HEK293 (cell line): Measurements from ENCODE around the gene WDR77.

Experiments
- CTCF ChIA-PET: fragments of 350-600 bp; formaldehyde crosslinking; extraction: SDS; loops from one replicate; lab custom pipeline; 2021; ENCODE audit warnings: antibody characterized with exemption; lab: Yijun Ruan, JAX
- POLR2A ChIA-PET: fragments of 300-600 bp; formaldehyde crosslinking; extraction: SDS; loops from one replicate; lab custom pipeline; 2020; ENCODE audit warnings: antibody characterized with exemption, inconsistent platforms; lab: Yijun Ruan, JAX
- H3K27ac ChIP-seq: fragments of 200-500 bp; sonication (Bioruptor generic); 2 replicates; pipeline ENCODE4 v1.5.1; 2014; ENCODE audit warnings: low read depth, low read length, control low read depth, inconsistent platforms; ENCODE audit errors: extremely low read depth
- H3K36me3 ChIP-seq, 2 experiments: fragments of 200-500 bp in 1 of 2; sonication (Bioruptor generic) in 1 of 2; 1 replicate in 1 of 2; 2 replicates in 1 of 2; pipeline ENCODE4 v1.5.1; 2014 to 2017; ENCODE audit warnings: inconsistent platforms in 2 of 2, low read length in 2 of 2; ENCODE audit not compliant: control insufficient read depth in 2 of 2, insufficient read depth in 1 of 2
- H3K4me1 ChIP-seq: fragments of 200-500 bp; sonication (Bioruptor generic); 2 replicates; pipeline ENCODE4 v1.5.1; 2014; ENCODE audit warnings: mild to moderate bottlenecking, low read length, inconsistent platforms; ENCODE audit not compliant: control insufficient read depth, insufficient read depth
- H3K4me3 ChIP-seq: 2 replicates; pipeline ENCODE4 v1.5.1; 2011; ENCODE audit warnings: low read depth, mild to moderate bottlenecking, control low read depth, low read length, moderate library complexity
- H3K9me3 ChIP-seq: fragments of 200-500 bp; sonication (Bioruptor generic); 2 replicates; pipeline ENCODE4 v1.5.1; 2014; ENCODE audit warnings: low read depth, low read length, inconsistent platforms; ENCODE audit not compliant: control insufficient read depth, insufficient read depth
- CTCF ChIP-seq: fragments of 450-650 bp; formaldehyde crosslinking; IDR thresholded peaks from 2 replicates; pipeline ENCODE4 v1.5.1; 2016; ENCODE audit warnings: missing biosample characterization, missing genetic modification characterization
- GLIS1 ChIP-seq: fragments of 450-650 bp; formaldehyde crosslinking; IDR thresholded peaks from 2 replicates; pipeline ENCODE4 v1.5.1; 2016; ENCODE audit warnings: missing biosample characterization, missing genetic modification characterization
- GLIS2 ChIP-seq: fragments of 450-650 bp; formaldehyde crosslinking; IDR thresholded peaks from 2 replicates; pipeline ENCODE4 v1.5.1; 2016; ENCODE audit warnings: missing biosample characterization, missing genetic modification characterization
- KLF8 ChIP-seq: fragments of 450-650 bp; formaldehyde crosslinking; IDR thresholded peaks from 2 replicates; pipeline ENCODE4 v1.5.1; 2016; ENCODE audit warnings: missing biosample characterization, missing genetic modification characterization
- PRDM1 ChIP-seq: fragments of 450-650 bp; formaldehyde crosslinking; IDR thresholded peaks from 2 replicates; pipeline ENCODE4; 2016; ENCODE audit warnings: missing biosample characterization, missing genetic modification characterization
- SP7 ChIP-seq: fragments of 450-650 bp; formaldehyde crosslinking; IDR thresholded peaks from 2 replicates; pipeline ENCODE4 v1.5.1; 2016; ENCODE audit warnings: missing biosample characterization, missing genetic modification characterization
- YY2 ChIP-seq: fragments of 450-650 bp; formaldehyde crosslinking; IDR thresholded peaks from 2 replicates; pipeline ENCODE4 v1.5.1; 2016; ENCODE audit warnings: missing biosample characterization, missing genetic modification characterization
- ZFP3 ChIP-seq: fragments of 450-650 bp; formaldehyde crosslinking; IDR thresholded peaks from 2 replicates; pipeline ENCODE4 v1.5.1; 2016; ENCODE audit warnings: low read depth, missing biosample characterization, missing genetic modification characterization
- ZFP41 ChIP-seq: fragments of 450-650 bp; formaldehyde crosslinking; IDR thresholded peaks from 2 replicates; pipeline ENCODE4 v1.5.1; 2016; ENCODE audit warnings: missing biosample characterization, missing genetic modification characterization, borderline replicate concordance
- ZIC2 ChIP-seq: fragments of 450-650 bp; formaldehyde crosslinking; IDR thresholded peaks from 2 replicates; pipeline ENCODE4 v1.5.1; 2016; ENCODE audit warnings: missing biosample characterization, missing genetic modification characterization
- ZNF148 ChIP-seq: fragments of 450-650 bp; formaldehyde crosslinking; IDR thresholded peaks from 2 replicates; pipeline ENCODE4 v1.5.0; 2017; ENCODE audit warnings: missing biosample characterization, missing genetic modification characterization, borderline replicate concordance
- ZNF174 ChIP-seq: fragments of 450-650 bp; formaldehyde crosslinking; IDR thresholded peaks from 2 replicates; pipeline ENCODE4 v1.5.0; 2017; ENCODE audit warnings: missing biosample characterization, mild to moderate bottlenecking, missing genetic modification characterization
- ZNF274 ChIP-seq, 2 experiments: fragments of 200-500 bp in 1 of 2; fragments of 450-650 bp in 1 of 2; sonication (Bioruptor generic) in 1 of 2; formaldehyde crosslinking in 1 of 2; IDR thresholded peaks; 2 replicates each; pipeline versions ENCODE4 v1.5.1 to v1.6.1; 2014 to 2016; ENCODE audit warnings: borderline replicate concordance in 1 of 2, inconsistent platforms in 1 of 2, low read length in 1 of 2, missing biosample characterization in 1 of 2, missing genetic modification characterization in 1 of 2
- ZNF48 ChIP-seq: fragments of 450-650 bp; formaldehyde crosslinking; IDR thresholded peaks from 2 replicates; pipeline ENCODE4 v1.5.1; 2016; ENCODE audit warnings: missing biosample characterization, missing genetic modification characterization
- ZNF510 ChIP-seq: fragments of 450-650 bp; formaldehyde crosslinking; IDR thresholded peaks from 2 replicates; pipeline ENCODE4 v1.5.1; 2018; ENCODE audit warnings: mild to moderate bottlenecking, missing genetic modification characterization, missing biosample characterization; ENCODE audit not compliant: insufficient replicate concordance
- ZNF521 ChIP-seq: fragments of 450-650 bp; formaldehyde crosslinking; IDR thresholded peaks from 2 replicates; pipeline ENCODE4 v1.5.1; 2017; ENCODE audit warnings: missing biosample characterization, mild to moderate bottlenecking, missing genetic modification characterization
- ZNF529 ChIP-seq: fragments of 450-650 bp; formaldehyde crosslinking; IDR thresholded peaks from 2 replicates; pipeline ENCODE4 v1.5.1; 2017; ENCODE audit warnings: missing genetic modification characterization, missing biosample characterization; ENCODE audit not compliant: insufficient replicate concordance
- ZNF571 ChIP-seq: fragments of 450-650 bp; formaldehyde crosslinking; IDR thresholded peaks from 2 replicates; pipeline ENCODE4 v1.5.0; 2017; ENCODE audit warnings: missing biosample characterization, missing genetic modification characterization
- ZNF610 ChIP-seq: fragments of 450-650 bp; formaldehyde crosslinking; IDR thresholded peaks from 2 replicates; pipeline ENCODE4 v1.5.1; 2016; ENCODE audit warnings: missing biosample characterization, missing genetic modification characterization, borderline replicate concordance
- ZNF645 ChIP-seq: fragments of 450-650 bp; formaldehyde crosslinking; IDR thresholded peaks from 2 replicates; pipeline ENCODE4; 2016; ENCODE audit warnings: missing biosample characterization, missing genetic modification characterization
- ZNF660 ChIP-seq: fragments of 450-650 bp; IDR thresholded peaks from 2 replicates; pipeline ENCODE4 v1.5.1; 2018; ENCODE audit warnings: missing biosample characterization, mild to moderate bottlenecking, missing genetic modification characterization
- ZNF664 ChIP-seq: fragments of 450-650 bp; formaldehyde crosslinking; IDR thresholded peaks from 2 replicates; pipeline ENCODE4 v1.5.1; 2016; ENCODE audit warnings: missing biosample characterization, missing genetic modification characterization
- ZNF768 ChIP-seq: fragments of 450-650 bp; formaldehyde crosslinking; IDR thresholded peaks from 2 replicates; pipeline ENCODE4 v1.5.1; 2018; ENCODE audit warnings: missing biosample characterization, mild to moderate bottlenecking, missing genetic modification characterization
- TF ChIP-seq, protein P1 (sequence below): fragments of 450-650 bp; formaldehyde crosslinking; IDR thresholded peaks from 2 replicates; pipeline ENCODE4 v1.5.1; 2016; ENCODE audit warnings: missing biosample characterization, missing genetic modification characterization

WDR77 gene

DNA sequence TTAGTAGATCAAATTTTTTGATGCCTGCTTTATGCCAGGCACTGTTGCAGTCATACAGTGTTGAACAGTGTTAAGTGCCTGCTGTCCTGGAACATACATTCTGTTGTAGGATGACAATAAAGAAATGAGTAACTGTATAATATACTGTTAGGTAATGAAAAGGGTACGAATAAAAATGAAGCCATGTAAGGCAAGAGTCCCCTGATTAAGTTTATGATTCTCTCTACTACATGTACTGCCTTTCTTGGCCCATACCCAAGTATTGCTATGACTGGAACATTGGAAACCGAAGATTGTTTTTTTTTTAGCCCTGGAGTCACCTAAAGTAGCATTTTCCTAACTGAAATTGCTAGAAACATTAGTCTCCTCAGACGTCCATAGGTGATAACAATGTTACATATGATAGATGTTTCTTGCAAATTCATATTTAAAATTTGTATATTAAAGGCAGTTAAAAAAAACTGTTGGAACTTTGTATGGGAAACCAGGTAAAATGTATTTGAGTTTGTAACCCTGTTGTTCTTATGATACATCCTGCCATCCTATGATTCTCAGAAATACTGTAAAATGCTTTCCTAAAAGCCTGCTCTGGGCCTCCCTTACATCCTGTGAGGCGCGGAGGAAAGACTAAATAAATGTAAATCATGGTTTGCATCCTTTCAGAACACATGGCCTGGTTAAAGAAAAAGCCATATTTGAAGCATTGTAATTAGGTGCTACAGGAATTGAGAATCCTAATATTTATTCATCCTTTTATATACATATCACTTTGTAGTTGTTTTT, 6.0 kb upstream of the WDR77 start:
- H3K4me3 ChIP-seq, result no peak overlapping the region
- peaks cover 42 to 95% of the 10 kb centered on the region in 2 experiments for H3K36me3 ChIP-seq
- TF ChIP-seq ZNF610 (no peak), ZNF510 (tag by site-specific recombination) (no peak), ZNF48 (no peak), YY2 (tag by site-specific recombination) (no peak), ZNF174 (no peak), ZNF645 (tag by site-specific recombination) (no peak), ZFP41 (tag by site-specific recombination) (no peak), ZNF660 (tag by site-specific recombination) (no peak), ZNF571 (tag by site-specific recombination) (no peak), GLIS2 (tag by site-specific recombination) (no peak), ZNF148 (tag by site-specific recombination) (no peak)
- no peak overlapping the region for H3K27ac ChIP-seq
- CTCF ChIA-PET, result no interaction called here
- POLR2A ChIA-PET, result no interaction called here
- no peaks in the 10 kb centered on the region for H3K4me1 ChIP-seq
- H3K9me3 ChIP-seq, result no peaks in the 10 kb centered on the region

DNA sequence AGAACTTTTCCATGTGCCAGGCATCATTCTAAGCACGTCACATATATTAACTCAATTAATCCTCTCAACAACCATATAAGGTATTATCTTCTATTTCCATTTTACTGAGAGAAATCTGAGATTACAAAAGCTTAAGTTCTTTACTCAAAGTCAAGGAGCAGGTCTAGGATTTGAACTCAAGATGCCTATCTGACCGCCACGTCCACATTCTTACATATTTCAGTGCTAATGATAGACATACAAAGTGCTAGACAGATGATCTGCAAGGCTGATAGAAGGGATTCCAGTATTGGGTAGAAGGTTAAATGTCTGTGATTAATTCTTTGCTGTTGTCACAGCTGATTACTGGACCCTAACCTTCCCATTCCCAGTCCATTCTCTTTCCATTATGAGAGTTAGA, 4.7 kb upstream of the WDR77 start:
- POLR2A ChIA-PET, result no interaction called here
- no peak overlapping the region for H3K4me3 ChIP-seq
- peaks cover 34 to 82% of the 10 kb centered on the region in 2 experiments for H3K36me3 ChIP-seq
- H3K4me1 ChIP-seq, result no peaks in the 10 kb centered on the region
- no peak overlapping the region for H3K27ac ChIP-seq
- TF ChIP-seq ZNF664 (peak; percentile 41; the same call in 1 of the 2 replicates), ZIC2 (tag by site-specific recombination) (no peak)
- TF ChIP-seq, all 188 proteins: peak for 1
- H3K9me3 ChIP-seq, result no peaks in the 10 kb centered on the region
- CTCF ChIA-PET, result interaction anchor here (0.8 kb wide), 1 partner anchor 168 kb away, joined by 3 read pairs; no protein-coding TSS in a partner anchor

DNA sequence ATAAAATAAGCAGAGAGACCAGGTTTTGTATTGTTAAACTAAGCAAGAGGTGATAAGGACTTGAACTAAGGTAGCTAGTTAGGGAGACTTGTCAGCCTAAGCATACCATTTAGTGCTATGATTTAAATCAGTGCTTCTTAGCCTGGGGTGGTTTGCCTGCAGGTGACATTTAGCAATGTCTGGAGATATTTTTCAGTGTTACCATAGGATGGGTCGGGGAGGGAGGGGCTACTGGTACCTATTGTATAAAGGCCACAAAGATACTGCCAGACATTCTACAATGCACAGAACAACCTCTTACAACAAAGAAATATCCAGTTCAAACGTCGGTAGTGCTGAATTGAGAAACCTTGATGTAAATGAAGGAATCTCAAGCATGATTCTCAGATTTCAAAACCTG, 3.5 kb upstream of the WDR77 start:
- CTCF ChIA-PET, result interaction anchor here (0.6 to 0.7 kb wide), 3 partner anchors 17 to 1096 kb away, joined by 3 to 4 read pairs (median 4); no protein-coding TSS in a partner anchor
- POLR2A ChIA-PET, result no interaction called here
- H3K4me3 ChIP-seq, result no peak overlapping the region
- H3K4me1 ChIP-seq, result no peaks in the 10 kb centered on the region
- no peaks in the 10 kb centered on the region for H3K9me3 ChIP-seq
- H3K27ac ChIP-seq, result no peak overlapping the region
- H3K36me3 ChIP-seq, result peaks cover 26 to 71% of the 10 kb centered on the region in 2 experiments
- TF ChIP-seq, protein P1, sequence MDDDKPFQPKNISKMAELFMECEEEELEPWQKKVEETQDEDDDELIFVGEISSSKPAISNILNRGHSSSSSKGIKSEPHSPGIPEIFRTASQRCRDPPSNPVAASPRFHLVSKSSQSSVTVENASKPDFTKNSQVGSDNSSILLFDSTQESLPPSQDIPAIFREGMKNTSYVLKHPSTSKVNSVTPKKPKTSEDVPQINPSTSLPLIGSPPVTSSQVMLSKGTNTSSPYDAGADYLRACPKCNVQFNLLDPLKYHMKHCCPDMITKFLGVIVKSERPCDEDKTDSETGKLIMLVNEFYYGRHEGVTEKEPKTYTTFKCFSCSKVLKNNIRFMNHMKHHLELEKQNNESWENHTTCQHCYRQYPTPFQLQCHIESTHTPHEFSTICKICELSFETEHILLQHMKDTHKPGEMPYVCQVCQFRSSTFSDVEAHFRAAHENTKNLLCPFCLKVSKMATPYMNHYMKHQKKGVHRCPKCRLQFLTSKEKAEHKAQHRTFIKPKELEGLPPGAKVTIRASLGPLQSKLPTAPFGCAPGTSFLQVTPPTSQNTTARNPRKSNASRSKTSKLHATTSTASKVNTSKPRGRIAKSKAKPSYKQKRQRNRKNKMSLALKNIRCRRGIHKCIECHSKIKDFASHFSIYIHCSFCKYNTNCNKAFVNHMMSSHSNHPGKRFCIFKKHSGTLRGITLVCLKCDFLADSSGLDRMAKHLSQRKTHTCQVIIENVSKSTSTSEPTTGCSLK, result no peak
- no peak for TF ChIP-seq ZNF521 (tag by site-specific recombination)
- TF ChIP-seq PRDM1 (tag by site-specific recombination), result no peak
- no peak for TF ChIP-seq ZNF274 (IDR thresholded peaks at IDR 0.05; ENCODE audit: low read length)
- no peak for TF ChIP-seq ZNF274 (tag by site-specific recombination; IDR thresholded peaks at IDR 0.05; ENCODE audit: borderline replicate concordance)
- TF ChIP-seq CTCF (tag by site-specific recombination), result no peak
- TF ChIP-seq ZNF174, result no peak
- no peak for TF ChIP-seq SP7 (tag by site-specific recombination)
- no peak for TF ChIP-seq ZNF664
- TF ChIP-seq ZFP3 (tag by site-specific recombination), result no peak
- no peak for TF ChIP-seq GLIS1 (tag by site-specific recombination)
- no peak for TF ChIP-seq KLF8 (tag by site-specific recombination)
- no peak for TF ChIP-seq ZNF768
- TF ChIP-seq ZNF529, result no peak
